ENCODE data around the gene TMEM252.

The TMEM252 gene

DNA sequence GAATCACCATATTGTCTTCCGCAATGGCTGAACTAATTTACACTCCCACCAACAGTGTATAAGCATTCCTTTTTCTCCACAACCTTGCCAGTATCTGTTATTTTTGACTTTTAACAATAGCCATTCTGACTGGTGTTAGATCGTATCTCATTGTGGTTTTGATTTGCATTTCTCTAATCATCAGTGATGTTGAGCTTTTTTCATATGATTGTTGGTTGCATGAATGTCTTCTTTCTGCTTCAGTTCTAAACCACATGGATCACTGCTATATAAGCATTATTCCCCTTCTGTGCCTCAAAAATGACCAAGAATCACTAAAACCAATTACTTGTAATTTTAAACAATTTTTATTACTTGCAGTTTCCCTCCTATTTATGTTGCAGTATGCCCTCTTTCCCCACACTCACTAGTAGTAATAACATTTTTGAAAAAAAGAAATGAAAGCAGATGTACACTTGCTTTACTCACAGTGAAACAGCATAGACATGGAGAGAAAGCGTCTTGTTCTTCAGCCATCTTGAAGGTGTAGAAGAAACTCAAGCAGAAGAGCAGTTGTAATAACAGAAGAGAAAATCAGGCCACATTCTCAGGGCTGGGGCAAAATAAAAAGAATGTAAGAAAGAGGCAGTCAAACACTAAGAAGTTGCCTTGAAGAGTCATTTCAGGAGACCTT lies 4.5 kb upstream of the TMEM252 start:
- DNase-seq (ENCODE audit: insufficient read length, low spot score) (no peak), FAIRE-seq (peak; percentile 56)

GRCh38 chr9:68541568-68541967 lies 885 bp upstream of the TMEM252 start:
- no peak for DNase-seq (ENCODE audit: insufficient read length, low spot score)
- FAIRE-seq: no peak

DNA sequence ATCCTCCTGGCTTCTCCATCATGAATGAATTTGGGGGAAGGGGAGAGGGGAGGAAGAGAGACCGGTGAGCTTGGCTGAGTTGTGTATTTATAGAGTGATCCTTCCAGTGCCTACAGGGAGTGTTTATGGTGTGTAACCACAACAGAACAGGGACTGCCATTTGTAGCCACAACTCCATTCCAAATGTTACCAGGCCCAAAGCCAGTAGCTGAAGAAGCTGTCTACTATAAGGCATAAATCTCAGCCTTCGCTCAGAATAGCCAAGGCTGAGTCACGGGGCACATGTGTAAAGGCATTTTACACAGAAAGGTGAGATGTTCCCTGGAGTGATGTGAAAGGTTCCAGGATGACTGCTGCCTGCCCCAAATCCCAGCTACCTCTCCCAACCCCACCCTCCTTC lies 2.5 kb downstream of the TMEM252 start:
- no peak for FAIRE-seq

DNA sequence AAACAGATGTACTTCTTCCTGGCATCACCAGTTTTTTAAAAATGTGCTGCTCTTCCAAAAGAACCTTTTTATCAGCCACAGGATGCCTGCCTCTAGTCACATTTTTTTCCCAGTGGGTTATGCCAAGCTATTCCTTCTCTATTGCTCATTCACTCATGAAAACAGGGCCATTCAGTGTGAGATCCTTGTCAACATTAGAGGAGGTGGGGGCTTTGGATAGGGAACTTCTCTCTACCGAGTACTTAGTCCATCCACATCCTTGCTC lies 3.1 kb downstream of the TMEM252 start:
- FAIRE-seq (no peak), DNase-seq (ENCODE audit: insufficient read length, low spot score) (no peak)

More for the DNA sequence above, 2.5 kb downstream of the TMEM252 start:
- DNase-seq (ENCODE audit: insufficient read length, low spot score): no peak

DNA sequence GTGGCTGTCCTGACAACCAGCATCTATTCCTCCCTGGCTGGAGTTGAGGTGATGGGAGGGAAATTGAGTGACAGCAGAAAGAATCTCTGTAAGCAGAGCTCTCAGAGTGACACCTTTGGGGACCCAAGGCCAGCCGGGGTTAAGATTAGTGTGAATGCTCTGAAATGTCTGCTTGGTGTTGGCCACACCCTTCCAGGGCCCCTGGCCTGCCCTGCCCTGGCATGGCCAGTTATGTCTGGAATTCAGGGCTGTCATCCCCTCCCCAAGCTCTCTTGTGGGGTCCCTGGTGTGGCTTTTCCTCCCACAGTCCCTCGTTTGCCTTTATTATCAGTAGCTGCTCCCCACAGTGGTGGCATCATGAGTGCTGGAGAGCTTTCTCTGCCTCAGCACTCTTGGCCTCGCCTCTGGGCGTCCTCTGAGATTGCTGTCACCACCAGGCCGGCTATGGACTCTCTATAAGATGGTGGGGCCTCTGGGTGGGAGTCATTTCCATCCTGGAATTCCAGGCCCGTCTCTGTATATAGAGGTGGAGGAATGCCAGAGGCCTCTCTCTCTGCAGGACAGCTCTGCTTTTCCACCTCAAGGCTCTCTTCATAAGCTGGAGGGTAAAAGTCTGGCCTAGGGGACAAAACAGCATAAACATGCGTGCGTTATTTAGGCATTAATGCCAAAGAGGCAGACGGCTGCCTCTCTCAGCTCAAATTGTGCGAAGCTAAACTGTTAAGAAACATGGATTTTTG lies 3.6 kb downstream of the TMEM252 start:
- no peak for FAIRE-seq
- DNase-seq (ENCODE audit: insufficient read length, low spot score): no peak

GRCh38 chr9:68533678-68534077 lies 7.0 kb downstream of the TMEM252 start:
- no peak for FAIRE-seq
- DNase-seq (ENCODE audit: insufficient read length, low spot score): no peak

- DNase-seq (ENCODE audit: insufficient read length, low spot score) (no peak), FAIRE-seq (no peak)
Measured at GRCh38 chr9:68532131-68532530, 8.6 kb downstream of the TMEM252 start.

DNA sequence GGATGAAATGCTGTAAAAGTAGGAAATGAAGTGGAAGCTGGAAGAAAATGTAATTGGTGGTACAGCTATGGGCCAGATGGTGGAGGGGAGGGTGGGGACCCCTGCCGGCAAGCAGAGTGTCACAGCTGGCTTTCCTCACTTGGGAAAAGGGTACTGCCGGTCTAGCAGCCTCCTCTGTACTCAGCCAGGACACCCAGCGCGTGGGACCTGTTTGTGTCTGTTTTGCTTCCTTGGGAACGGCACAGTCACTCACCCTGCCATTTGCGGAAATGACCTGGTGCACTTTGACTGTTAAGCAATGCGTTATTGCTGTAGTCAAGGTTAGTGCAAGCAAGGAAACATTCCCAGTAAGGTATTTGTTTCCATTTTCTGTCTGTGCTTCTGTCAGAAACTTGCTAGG lies 10.1 kb downstream of the TMEM252 start:
- no peak for DNase-seq (ENCODE audit: insufficient read length, low spot score)
- no peak for FAIRE-seq

- DNase-seq (ENCODE audit: insufficient read length, low spot score) (no peak), FAIRE-seq (no peak)
Measured at GRCh38 chr9:68523367-68523936, 17.2 kb downstream of the TMEM252 start.

- FAIRE-seq: no peak
Measured at GRCh38 chr9:68522954-68523353, 17.7 kb downstream of the TMEM252 start.

DNA sequence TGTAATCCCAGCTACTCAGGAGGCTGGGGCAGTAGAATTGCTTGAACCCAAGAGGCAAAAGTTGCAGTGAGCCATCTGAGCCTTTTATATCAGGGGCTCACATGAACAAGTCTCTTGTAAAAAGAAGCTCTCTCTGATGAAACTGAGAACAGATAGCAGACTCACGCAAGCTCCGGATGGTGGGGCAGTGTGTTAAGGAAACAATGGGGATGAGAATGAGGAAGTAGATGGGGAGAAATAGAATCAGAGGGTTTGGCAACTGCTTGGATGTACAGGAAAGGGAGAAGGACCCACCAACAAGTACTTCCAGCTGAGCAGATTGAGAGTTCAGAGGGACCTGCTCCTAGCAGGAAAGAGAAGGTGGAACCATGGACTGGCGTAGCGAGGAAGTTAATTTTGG lies 18.6 kb downstream of the TMEM252 start:
- DNase-seq (ENCODE audit: insufficient read length, low spot score) (no peak), FAIRE-seq (no peak)

More at GRCh38 chr9:68522954-68523353, 17.7 kb downstream of the TMEM252 start:
- DNase-seq (ENCODE audit: insufficient read length, low spot score): no peak

DNA sequence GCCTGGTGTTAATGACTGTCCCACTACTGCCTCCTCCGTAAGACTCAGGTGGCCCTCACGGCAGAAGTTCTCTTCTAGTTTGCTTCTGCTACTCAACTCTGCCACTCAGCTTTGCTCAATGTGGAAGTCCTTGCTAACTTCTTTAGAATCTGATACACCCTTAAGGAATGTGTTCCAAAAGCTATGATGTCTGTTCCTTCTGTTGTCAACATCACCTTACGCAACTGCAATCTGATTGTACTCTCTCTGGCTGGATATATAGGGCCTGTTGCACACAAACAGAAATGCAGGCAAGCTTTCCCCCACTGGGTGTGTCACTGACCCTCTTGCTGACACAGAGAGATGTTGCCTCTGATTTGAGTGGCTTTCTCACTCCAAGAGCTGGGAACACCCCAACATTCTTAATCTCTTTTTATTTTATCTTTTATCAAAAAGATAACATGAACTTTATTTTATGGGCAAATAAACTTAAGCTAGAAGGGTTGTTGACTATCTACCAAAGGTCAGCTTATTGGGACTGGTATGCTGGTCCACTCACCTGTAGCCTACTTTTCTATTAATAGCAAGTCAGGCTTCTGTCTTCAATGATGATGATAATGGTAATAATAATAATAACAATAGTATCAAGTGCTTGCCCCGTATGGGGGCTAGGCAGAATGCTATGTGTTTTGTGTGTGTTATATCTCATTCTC lies 25.2 kb downstream of the TMEM252 start:
- FAIRE-seq: no peak
- no peak for DNase-seq (ENCODE audit: insufficient read length, low spot score)

- FAIRE-seq (no peak), DNase-seq (ENCODE audit: insufficient read length, low spot score) (no peak)
Measured at GRCh38 chr9:68513981-68514380, 26.7 kb downstream of the TMEM252 start.

- no peak for FAIRE-seq
Measured at GRCh38 chr9:68513385-68513784, 27.3 kb downstream of the TMEM252 start.

GRCh38 chr9:68509689-68510088 lies 31.0 kb downstream of the TMEM252 start:
- no peak for FAIRE-seq
- DNase-seq (ENCODE audit: insufficient read length, low spot score): no peak

More at GRCh38 chr9:68513385-68513784, 27.3 kb downstream of the TMEM252 start:
- DNase-seq (ENCODE audit: insufficient read length, low spot score): no peak

GRCh38 chr9:68508547-68508946 lies 32.1 kb downstream of the TMEM252 start:
- DNase-seq (ENCODE audit: insufficient read length, low spot score) (no peak), FAIRE-seq (no peak)

DNA sequence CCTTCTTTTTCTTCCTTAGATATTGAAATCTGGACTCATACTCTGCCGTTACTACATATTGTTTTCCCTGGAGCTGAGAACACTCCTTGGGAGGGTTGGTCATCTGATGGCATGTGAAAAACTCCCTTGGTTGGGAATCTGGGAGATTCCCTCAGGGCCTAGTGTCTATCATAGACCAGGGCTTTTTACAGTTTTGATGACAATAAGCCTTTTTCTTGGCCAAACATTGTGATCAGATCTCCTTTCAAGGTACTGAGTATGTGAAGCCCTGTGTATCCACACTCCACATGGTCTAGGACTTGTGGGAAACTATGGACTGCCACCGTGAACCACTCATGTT lies 32.9 kb downstream of the TMEM252 start:
- DNase-seq (ENCODE audit: insufficient read length, low spot score) (no peak), FAIRE-seq (no peak)

DNA sequence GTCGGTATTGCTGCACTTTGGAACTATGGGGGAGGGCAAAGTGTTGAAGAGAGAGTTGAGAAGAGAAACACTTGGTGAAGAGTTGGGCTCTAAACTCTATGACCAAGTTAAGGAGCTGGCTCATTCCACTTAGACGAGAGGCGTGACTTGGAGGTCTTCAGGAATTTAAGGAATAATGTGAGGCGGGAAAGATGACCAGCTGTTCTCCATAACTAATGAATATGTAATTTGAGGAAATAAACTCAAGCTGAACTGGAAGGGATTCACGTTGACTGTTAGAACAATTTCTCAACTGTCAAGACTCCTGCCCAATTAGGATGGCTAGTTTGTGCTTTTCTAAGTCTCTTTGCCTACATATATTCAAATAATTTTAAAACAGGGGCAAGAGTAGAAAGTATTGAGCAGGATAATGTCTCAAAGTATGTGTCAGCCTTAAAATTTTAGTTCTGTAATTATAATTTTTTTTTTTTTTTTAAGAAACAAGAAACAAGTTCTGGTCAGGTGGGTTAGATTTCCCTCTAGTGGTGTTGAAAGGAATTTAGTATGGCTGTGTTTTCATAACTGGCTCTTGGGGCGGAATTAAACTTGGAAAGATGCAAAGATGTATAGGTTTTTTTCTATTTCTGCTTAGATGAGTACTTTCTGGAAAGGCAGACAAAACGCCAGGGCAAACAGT lies 33.4 kb downstream of the TMEM252 start:
- DNase-seq (ENCODE audit: insufficient read length, low spot score): no peak
- no peak for FAIRE-seq

DNA sequence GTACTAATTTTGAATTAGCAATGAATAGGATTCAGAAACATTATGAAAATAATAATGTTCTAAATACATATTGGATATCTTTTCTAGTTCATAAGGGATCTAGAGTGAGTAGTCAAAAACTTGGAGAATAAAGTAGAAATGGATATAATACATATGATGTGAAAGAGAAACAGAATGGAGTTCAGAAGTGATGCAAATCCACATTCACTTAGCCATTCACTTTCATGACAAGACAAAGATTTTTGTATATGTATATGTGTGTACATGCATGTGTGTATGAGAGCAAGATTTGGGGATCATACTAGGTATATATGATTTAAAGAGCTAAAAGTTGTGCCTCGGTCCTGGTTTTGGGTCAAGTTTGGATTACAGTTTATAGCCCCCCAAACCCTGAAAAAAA lies 34.1 kb downstream of the TMEM252 start:
- no peak for DNase-seq (ENCODE audit: insufficient read length, low spot score)
- no peak for FAIRE-seq

DNA sequence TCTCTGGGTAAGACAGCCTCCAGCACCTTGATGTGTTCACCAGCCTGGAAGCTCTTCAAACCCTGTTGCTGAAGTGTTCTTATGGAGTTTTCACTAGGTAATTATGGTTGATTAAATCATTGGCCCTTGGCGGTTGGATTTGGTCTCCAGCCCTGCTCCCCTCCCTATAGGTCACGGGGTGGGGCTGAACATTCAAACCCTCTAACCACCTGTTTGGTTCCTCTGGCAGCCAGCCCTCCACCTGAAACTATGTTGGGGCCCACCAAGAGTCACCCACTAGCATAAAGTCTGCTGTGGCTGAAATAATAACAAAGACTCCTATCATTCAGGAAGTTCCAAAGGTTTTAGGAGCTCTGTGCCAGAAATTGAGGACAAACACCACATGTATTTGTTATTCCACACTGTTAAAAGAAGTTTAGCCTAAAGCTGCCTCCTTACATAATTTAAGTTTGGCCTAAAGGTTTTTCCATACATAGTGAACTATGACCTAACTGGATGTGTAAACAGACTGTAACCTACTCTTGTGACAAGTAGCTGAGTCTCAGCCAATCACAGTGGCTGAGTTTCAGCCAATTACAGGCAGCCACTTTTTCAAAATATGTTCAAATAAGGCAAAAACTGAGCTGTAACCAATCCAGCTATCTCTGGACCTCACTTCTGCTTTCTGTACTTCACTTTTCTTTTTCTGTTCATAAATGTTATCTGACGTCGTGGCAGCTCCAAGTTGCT lies 34.8 kb downstream of the TMEM252 start:
- DNase-seq (ENCODE audit: insufficient read length, low spot score) (no peak), FAIRE-seq (peak; percentile 4)

GRCh38 chr9:68502279-68502678 lies 38.4 kb downstream of the TMEM252 start:
- no peak for FAIRE-seq
- DNase-seq (ENCODE audit: insufficient read length, low spot score): no peak
